ENCODE measurements around the gene CDC23. TPM values are rescaled to one million over a fixed set of nuclear protein-coding genes. Genes with fewer than 3 reads are reported as not detected.

CDC23 gene
- total RNA-seq, 1 experiment from 2014 or later = 40.0 TPM

GRCh38 chr5:138240650-138241385 is 27.7 kb upstream of the CDC23 start:
- Histone ChIP-seq H3K4me2 (ENCODE audit: low read length) (no peak overlapping the region), H3K27ac (ENCODE audit: low read depth, low read length) (no peak overlapping the region), H3K27me3 (ENCODE audit: insufficient read depth, low read length) (0 out of 2 replicates have a peak, but pooled peaks cover 3% of the 10 kb centered on the region), H3K36me3 (ENCODE audit: control insufficient read depth in 1 of 2, insufficient read depth in 2 of 2, low read length in 2 of 2) (no peaks in the 10 kb centered on the region), H3K9me2 (ENCODE audit: insufficient read depth) (no peaks in the 10 kb centered on the region), H3K4me3 (replicated peaks in 1 of 2; ENCODE audit: low read depth in 1 of 2, low read length in 2 of 2) (no peak overlapping the region), H3K9ac (ENCODE audit: low read length) (no peak overlapping the region), H4K20me1 (ENCODE audit: insufficient read depth) (no peaks in the 10 kb centered on the region), H3K9me3 (ENCODE audit: control insufficient read depth in 1 of 2, insufficient read depth in 1 of 2, low read depth in 1 of 2, low read length in 2 of 2) (no peaks in the 10 kb centered on the region), H3K4me1 (ENCODE audit: control insufficient read depth in 1 of 2, insufficient read depth in 2 of 2, low read length in 2 of 2) (no peaks in the 10 kb centered on the region), H3K79me2 (ENCODE audit: insufficient read depth, low read length) (no peaks in the 10 kb centered on the region), H2AFZ (ENCODE audit: low read depth, low read length, poor library complexity, severe bottlenecking) (no peak overlapping the region)
- ChIA-PET RAD21 (ENCODE audit: low non-redundant PET in 1 of 2, low total read pairs in 2 of 2, uncharacterized antibody in 2 of 2, unreplicated experiment in 2 of 2) (no interaction called here), CTCF (no interaction called here), POLR2A (no interaction called here)
- intact Hi-C loops (cut with micrococcal nuclease) = no loop called here
- ATAC-seq (no peak), DNase-seq (ENCODE audit: low read depth, low spot score) (no peak)
- no TSS peak for BruUV-seq (replicated peaks)
- TF ChIP-seq POLR2A (IDR thresholded peaks at IDR 0.05; ENCODE audit: borderline replicate concordance, extremely low read depth, insufficient read depth, insufficient read length) (no peak), SP1 (IDR thresholded peaks at IDR 0.05; ENCODE audit: low read depth) (no peak), TCF7L2 (IDR thresholded peaks at IDR 0.05; ENCODE audit: borderline replicate concordance, extremely low read depth, insufficient read depth, insufficient read length) (no peak), JUND (IDR thresholded peaks at IDR 0.05) (no peak), FOSL1 (IDR thresholded peaks at IDR 0.05; ENCODE audit: low read depth) (no peak), YY1 (IDR thresholded peaks at IDR 0.05; ENCODE audit: extremely low read depth, insufficient replicate concordance, low read depth, low read length) (no peak), POLR2AphosphoS5 (IDR thresholded peaks at IDR 0.05; ENCODE audit: low read depth, low read length) (no peak), EGR1 (IDR thresholded peaks at IDR 0.05; ENCODE audit: low read depth) (no peak), ELF1 (IDR thresholded peaks at IDR 0.05; ENCODE audit: borderline replicate concordance, low read depth) (no peak), SIN3A (IDR thresholded peaks at IDR 0.05; ENCODE audit: low read depth) (no peak), EZH2phosphoT487 (IDR thresholded peaks at IDR 0.05; ENCODE audit: borderline replicate concordance) (no peak)
- TF ChIP-seq, protein P1, sequence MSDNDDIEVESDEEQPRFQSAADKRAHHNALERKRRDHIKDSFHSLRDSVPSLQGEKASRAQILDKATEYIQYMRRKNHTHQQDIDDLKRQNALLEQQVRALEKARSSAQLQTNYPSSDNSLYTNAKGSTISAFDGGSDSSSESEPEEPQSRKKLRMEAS (IDR thresholded peaks at IDR 0.05) = no peak
- TF ChIP-seq, protein P2, sequence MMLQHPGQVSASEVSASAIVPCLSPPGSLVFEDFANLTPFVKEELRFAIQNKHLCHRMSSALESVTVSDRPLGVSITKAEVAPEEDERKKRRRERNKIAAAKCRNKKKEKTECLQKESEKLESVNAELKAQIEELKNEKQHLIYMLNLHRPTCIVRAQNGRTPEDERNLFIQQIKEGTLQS (IDR thresholded peaks at IDR 0.05) = no peak

Data from HCT116 (cell line).